Activated gamma-delta T cell treated with Interleukin-2 at 50 U/mL for 16 hours (primary cell): ENCODE results near the gene MED27.
"Not testable (repeated sequence)": the region's sequence is repeated elsewhere in the genome, so short reads cannot be mapped to it uniquely, and the experiment has no call there.

Experiments
- DNase-seq: peaks from one replicate; pipeline ENCODE4 v3.0.0-alpha.2; 2020

The MED27 gene

DNA sequence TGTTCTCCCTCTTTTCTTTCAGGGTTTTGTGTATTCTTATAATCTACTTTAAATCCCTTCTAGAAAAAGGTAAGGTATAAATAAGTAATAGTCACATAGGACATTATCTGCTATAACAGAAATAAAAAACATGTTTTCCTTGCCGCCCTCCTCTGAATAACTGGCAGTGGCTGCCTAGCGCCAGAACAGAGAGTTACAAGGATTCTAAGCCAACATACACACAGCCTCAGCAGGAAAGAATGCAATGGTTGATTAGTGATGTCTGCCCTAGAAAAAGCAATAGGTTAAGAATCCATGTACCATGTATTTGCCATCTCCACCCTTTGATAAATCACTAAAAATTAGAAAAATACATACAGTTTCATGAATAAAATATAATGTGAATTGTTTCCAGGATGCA is 4.9 kb downstream of the MED27 start:
- DNase-seq: no peak

DNA sequence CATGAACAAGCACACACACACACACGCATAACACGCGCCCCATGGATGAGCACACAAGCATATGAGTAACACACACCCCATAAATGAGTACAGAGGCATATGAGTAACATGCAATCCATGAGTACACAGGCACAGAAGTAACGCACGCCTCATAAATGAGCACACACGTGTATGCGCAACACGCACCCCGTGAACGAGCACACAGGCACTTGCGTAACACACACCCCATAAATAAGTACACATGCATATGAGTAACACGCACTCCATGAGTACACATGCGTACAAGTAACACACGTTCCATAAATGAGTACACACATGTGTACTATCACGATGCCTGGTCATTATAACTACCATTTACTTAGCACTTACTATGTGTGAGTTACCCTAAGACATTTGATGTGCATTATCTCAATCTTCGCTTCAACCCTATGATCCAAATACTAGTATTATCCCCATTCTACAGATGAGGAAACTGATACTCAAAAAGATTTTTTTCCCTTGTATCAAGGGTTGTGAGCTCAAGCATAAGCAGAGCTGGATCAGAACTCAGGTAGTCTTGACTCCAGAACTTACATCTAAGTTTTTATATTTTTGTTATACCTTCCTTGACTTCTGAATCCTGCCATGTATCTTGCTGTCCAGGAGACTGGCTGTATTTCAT is 7.7 kb downstream of the MED27 start:
- DNase-seq: no peak

DNA sequence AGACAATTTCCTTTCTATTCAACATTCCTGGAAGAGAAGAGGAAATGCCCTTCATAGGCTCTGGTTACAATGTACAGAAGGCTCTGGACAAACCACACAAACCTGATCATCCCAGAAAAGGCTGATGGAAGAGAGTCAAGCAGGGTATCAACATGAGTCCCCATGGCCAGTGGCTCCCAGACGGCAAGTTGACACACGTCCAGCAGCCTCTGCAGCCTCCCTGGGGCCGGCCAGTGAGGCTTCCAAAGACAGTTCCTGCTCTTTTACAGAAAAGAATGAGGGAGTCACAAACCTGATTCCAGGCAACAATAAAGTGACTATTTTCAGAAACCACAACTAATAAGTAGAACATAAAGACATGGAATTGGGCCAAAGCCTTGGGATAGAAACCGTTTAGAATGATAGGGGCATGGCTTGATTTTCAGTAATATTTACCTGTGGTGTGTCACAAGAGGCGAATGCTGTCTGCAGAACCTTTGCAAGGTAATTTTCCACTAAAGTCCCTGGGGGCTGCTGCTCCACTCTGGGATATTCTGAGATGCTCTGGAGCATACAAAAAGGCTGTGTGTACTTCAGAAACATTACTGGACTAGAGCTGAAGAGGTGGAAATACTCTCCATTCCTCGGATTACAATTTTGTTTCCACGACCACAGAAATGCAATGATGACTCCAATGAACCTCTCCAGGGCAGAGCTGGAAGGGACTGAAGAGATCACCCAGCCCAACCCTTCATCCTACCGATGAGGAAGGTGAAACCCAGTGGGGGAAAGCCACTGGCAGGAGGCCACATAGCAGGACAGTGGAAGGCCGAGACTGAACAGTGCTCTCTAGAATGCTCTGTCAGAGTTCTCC is 10.4 kb downstream of the MED27 start:
- no peak for DNase-seq

DNA sequence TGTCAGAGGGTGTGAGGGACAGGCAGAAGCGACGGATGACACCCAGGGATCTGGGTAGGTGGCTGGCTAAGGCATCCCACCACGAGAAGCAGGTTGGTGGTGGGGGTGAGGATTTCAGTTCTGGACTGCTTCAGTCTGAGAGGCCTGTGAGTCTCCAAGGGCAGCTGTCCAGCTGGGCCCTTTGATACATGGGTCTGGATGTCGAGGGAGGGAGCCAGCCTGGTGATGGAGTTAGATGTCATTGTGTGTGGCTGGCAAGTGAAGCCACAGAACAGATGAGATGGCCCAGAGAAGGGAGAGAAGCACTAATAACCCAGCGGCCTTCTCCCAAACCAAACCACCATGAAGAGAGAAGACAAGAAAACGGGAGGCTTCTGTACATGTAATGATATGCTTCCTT is 11.1 kb downstream of the MED27 start:
- DNase-seq: no peak

DNA sequence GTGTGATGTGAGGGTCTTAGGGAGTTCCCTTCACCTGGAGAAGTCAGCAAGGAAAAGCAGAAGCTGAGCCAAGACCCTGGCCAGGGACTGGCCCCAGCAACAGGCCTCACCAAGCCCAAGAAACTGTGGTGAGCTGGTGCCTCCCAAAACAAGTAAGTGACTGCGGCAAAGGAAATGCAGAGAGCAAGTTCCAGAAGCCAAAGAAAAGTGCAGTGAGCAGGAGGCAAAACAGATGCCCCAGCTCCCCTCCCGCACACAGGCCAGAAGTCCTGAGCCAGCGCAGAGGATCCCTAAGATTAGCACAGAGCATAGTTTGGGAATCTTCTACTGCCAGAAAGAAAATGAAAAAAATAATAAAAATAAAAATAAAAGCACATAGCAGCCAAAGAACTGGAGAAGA is 13.2 kb downstream of the MED27 start:
- no peak for DNase-seq

DNA sequence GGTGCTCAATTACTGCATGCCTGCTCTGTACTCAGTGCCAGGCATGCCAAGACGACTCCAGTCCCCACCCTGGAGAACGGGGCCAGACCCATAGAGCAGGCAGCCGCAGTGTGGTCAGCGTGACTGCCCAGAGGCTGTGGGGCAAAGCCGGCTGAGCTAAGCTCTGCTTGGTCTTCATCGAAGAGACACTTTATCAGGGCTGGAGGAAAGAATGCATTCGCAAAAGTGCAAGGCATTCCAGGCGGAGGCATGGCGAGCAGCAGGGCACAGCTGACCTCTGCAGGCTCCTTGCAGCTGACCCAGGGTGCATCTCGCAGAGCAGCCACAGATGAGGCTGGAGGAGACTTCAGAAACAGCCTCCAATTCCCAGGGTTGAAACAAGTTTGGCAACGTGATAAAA is 13.6 kb downstream of the MED27 start:
- no peak for DNase-seq

DNA sequence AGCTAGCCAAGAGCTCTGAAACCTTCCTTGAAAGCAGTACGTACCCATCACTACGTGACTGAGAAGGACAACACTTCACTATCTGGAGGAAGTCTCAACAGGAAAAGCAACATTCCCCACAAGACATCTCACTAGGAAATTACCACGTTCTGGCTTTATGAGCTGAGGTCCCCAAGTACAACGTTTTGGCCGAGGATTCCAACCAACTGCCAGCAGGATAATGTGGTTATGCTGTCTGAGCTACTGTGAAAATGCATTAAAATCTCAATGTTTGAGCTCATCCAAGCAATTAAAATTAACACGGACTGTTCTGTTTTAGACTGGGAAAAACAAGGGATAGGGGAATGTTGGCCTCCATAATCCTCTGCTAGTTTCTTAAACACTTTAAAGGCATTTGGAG is 16.4 kb downstream of the MED27 start:
- no peak for DNase-seq

DNA sequence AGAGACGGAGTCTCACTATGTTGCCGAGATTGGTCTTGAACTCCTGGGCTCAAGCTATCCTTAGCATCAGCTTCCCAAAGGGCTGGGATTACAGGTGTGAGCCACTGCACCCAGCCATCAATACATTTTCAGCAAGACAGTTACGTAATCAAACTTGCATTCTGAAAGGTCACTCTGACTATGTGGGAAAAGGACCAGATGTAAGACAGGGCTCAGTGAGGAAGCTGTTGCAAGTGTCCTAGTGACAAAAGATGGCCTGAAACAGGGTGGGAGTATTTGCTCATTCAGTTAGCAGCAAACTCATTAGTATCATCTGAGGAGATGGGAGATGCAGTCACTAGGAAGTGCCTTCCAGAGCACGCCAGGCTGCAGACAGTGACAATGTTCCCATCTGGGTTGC is 16.9 kb downstream of the MED27 start:
- no peak for DNase-seq

DNA sequence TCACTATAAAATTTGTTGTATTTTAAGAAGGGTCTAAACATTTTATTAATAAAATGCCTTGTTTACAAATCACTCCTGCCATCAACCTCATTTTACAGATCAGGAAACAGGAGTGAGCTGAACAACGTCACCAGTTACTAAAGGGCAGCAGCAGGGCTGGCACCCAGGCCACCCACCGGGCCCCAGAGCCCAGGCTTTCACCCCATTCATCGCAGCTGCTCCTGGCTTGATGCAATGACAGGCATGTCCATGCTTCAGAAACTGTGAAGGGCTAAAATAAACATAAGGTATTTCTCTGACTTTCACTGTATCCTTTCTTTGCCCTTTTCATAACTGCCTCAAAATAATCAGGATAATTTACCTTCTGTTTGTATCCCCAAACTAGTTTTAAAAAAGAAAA is 18.1 kb downstream of the MED27 start:
- DNase-seq: no peak

DNA sequence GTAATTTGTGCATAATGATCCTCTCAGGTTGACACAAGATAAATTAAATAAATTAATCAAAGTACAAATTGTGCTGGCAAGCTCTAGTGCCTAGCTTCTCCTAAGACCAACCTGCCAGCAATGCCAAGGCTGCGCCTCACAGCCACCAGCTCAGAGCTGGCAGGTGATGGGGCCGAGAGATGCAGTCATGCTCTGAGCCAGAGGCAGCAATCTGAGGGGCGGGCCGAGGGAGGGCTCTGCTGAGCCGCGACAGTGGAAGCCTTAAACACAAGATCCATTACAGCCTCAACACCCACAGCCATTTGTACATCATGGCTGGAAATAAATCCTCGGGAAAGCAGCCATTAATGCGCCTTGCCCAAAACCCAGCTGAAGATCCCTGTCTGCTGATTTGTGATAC is 20.3 kb downstream of the MED27 start:
- DNase-seq: no peak

DNA sequence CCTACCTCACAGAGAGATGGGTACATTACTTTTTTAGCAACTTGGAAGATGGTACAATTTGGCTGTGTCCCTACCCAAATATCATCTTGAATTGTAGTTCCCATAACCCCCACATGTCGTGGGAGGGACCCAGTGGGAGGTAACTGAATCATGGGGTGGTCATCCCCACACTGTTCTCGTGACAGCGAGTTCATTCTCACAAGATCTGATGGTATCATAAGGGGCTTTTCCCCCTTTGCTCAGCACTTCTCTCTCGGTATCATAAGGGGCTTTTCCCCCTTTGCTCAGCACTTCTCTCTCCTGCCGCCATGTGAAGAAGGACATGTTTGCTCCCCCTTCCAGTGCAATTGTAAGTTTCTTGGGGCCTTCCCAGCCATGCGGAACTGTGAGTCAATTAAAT is 21.4 kb downstream of the MED27 start:
- DNase-seq: not testable (repeated sequence)

DNA sequence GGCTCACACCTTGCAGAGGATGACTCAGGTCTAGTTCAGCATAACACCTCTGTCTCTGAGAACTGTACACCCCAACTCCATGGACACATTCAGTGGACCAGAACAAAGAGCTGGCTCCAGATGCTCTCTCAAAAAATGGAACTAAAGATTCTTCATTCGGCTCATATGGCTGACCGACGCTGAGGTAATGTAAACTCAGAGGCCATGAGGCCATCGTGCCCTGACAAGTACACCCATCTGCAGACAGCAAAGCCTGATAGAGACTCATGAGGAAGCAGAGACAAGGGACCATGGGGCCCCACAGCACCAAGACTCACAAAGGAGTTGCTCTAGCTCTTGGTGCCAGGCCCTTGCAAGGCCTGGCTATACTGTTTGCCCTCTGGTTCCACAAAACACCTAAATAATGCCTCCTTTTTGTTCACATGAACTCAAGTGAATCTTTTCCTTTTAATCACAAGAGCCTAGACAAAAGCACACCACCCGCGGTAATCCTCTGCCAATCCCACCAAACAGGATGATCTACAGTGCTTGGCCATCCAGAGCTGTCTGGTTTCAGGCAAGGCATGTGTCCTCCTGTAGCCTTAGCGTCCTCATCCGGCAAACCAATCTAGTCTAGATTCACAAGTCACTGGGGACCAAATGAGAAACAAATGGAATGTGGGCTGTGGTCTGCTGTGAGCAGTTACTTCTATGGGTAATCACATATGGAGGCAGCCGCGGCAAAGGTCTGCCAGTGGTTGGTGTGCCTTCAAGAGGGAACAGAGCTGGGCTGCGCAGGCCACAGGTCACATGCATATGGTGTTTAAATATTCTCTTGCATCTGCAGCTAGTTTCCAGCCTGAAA is 22.7 kb downstream of the MED27 start:
- DNase-seq: no peak

DNA sequence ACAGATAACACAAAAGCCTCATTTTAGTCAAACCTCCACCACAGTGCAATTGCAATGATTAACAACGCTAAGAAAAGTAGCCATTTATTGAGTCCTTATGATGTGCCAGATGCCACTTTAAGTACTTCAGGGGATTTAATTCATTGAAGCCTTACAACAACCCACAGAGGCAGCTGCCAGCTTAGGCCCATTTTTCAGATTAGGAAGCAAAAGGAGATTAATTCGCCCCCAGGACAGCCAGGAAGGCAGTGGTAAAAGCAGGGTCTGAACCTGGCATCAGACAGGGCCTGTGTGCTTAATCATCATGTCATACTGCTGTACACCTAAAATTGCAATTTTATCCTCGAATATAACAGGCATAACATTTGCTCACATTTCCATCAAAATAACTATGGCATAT is 23.9 kb downstream of the MED27 start:
- no peak for DNase-seq

DNA sequence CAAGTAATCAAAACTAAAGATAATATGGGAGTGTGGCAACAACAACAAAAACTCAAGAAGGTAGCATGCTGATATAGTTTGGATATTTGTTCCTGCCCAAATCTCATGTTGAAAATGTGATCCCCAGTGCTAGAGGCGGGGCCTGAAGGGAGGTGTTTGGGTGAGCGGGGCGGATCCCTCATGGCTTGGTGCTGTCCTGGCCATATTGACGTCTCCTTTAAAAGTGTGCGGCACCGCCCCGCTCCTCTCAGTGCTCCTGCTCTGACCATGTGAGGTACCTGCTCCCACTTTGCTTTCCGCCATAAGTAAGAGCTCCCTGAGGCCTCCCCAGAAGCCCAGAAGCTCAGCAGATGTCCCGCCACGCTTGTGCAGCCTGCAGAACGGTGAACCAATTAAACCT is 25.6 kb downstream of the MED27 start:
- DNase-seq: no peak

DNA sequence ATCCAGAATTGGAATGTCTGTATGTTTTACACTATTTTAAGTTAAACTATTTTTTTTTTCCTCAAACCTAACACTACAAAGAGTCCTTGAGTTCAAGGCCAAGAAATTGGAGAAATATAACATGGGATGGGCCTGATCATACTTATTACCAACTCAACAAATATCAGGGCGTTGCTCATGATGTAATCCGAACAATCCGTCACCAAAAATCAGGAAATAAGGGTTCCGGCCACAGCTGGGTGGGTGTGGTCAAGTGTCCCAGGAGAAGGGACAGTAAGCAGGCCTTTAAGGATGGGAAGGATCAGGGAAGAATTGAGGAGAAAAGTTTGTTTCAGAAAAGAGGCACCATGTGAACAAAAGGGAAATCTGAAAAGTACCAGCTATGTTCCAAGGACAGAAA is 29.8 kb downstream of the MED27 start:
- no peak for DNase-seq

DNA sequence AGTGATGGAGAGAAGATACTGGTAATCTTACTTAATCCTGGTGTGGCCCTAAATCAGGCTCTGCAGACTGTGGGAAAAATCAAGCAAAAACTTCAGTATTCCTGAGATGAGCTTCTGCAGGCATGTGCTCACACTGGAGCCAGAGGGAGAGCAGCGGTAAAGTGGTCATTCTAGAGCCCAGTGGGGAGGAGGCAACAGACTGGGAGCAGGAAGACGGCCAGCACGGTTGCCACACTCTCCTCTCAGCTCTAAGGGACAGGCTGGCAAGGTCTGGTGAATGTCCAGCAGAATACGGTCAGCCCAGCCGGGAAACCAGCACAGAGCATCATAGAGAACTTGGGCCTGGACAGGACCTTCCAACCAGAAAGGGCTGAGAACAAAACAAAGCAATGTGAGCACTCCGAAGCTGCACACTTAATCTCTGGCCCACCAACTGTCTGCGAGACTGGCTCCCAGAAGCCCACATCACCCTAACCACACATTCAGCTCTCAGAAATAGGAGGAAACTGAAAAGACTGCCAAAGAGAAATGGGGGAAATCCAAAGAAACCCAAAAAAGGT is 30.3 kb downstream of the MED27 start:
- DNase-seq: no peak

DNA sequence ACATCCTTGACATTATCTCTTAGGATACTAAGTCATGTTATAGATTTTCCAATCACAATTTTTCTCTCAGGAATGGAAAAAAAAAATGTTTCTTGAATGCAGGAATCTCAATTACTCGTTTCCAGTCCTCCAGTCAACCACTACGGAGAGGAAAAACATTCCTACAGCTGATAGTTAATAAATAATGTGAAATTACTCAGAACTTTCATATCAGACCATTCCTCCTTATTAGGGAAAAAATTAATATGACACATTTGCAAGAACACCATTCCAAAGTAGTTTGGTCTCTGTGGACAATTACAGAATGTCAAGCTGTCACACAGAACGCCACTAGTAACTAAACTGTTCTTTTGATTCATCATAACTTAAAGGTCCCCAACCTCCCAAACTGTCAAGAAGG is 31.5 kb downstream of the MED27 start:
- DNase-seq: no peak

DNA sequence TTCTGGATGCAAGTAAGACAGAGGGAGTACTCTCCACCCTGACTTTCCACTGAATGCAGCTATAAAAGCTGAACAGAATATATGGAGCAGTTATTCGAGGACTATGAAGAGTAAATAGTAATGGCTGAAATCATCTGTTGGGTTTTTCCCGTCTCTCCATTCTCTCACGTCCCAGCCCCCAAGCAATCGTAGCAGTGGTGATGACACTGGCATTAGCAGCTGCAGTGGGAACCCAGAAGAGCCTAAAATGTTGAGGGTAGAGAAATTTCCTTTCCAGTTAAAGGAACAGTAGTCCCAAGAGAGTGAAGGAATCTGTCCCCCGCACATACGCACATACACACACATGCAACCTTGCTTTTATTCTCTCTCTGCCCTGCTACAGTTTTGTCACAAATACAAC is 33.2 kb downstream of the MED27 start:
- no peak for DNase-seq

DNA sequence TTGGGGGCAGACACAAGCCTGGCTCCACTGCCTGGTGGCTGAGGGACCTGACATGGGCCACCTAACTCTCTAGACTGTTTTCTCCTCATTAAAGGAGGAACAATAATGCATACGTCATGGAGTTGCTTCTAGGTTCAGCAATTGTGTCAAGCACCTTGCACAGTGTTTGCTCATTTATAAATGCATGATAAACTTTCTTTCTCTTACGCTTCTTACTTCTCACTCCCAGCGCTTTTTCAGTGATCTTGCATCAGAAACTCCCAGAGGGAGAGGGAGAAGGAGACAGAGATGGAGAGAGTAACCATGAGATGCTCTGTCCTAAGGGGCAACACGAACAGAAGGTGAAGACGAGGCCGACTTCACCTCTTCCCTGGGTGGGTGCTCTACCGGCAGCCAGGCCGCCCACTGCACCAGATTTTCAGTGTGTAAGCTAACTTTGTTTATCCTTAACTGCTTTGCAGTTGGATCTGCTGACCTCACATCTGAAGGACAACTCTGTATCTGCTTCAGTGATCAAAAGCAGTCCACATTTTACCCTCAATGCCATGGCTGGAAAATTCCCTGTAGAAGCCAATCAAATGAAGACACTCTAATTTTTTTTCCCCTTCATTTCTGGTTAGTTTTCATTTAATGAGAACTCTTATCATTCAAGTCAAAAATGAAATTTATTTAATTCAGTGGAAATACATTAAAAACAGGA is 35.3 kb downstream of the MED27 start:
- DNase-seq: no peak

DNA sequence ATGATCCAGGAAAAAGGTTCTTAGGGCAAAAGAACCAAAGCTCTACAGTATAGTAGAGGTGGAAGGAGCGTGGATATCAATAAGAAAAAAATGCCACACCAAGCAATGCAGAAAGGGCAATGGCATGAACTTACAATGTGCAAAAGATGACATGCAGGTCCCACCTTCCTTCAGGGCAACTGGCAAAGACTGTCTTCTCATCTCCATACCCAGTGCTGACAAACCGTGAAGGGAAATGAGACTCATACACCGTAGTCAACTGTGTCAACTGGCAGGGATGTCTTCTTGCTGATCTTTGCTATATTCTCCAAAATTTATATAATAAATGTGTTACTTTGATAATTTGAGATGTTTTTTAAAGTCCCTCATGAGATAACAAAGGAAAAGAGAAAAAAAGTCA is 36.0 kb downstream of the MED27 start:
- no peak for DNase-seq

DNA sequence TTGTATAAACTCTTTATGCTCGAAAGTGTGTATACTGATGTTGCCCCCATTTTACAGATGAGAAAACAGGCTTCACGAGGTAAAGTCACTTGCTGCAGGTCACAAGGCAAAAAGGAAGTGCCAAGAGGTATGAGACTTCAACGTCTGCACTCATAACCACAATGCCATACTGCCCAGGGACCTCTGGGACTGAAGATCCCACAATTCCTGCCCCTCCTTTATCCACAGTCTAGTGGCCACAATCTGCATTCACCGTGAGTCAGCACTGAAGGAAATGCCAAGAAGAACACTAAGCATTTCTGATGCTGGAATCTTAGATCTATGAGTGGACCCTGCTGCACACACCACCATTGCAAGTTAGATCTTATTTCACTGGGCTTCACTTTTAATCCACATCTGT is 37.3 kb downstream of the MED27 start:
- no peak for DNase-seq

DNA sequence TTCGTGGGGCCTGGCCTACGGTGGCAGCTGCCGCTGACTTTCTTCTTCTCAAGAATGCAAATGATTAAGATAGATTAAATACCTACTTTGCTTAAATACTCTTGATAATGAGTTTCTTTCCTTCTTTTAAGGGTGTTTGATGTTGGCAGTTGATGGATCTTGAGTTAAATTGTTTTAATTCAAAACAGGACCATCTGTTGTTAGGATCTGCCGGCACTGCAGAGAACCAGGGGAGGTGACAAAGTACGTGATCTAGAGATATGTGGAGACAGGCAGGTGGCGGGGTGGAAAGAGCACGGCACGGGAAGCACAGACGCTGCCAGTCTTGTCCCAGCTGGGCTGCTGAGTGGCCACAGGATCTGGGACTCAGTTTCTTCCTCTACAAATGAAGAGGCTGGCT is 37.9 kb downstream of the MED27 start:
- DNase-seq: no peak

DNA sequence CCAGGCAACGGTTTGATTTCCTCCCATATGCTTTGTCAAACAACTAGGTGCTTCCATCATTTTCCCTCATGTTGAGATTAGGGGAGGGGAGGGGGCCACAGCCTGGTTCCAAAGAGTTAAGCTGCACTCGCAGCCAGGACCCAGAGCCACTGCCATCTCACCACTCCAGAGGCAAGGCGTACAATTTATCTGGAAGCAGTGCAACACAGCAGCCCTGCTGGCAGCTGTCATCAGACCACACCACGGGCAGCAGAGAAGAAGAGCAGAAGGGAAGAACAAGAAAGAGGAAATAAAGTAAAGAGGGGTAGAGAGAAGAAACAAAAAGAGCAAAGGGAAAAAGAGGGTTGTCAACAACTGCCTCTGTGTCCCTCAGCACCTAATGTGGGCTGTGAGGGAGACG is 38.9 kb downstream of the MED27 start:
- no peak for DNase-seq
